GM18951 (cell line): ENCODE data around the gene NXN.

ENCODE experiments used
- POLR2A ChIP-seq: IDR thresholded peaks from 4 replicates; pipeline ENCODE4 v1.6.1; 2011; ENCODE audit warnings: mild to moderate bottlenecking; ENCODE audit not compliant: insufficient read length, insufficient read depth; ENCODE audit errors: extremely low read depth
- in situ Hi-C: fragments of 300-500 bp; cut with MboI; formaldehyde crosslinking; loops from one replicate; pipeline ENCODE4 v1.12.0; 2022; ENCODE audit warnings: low sequenced_read_pairs, mixed read lengths, inconsistent platforms; ENCODE audit not compliant: unreplicated experiment

Gene NXN

DNA sequence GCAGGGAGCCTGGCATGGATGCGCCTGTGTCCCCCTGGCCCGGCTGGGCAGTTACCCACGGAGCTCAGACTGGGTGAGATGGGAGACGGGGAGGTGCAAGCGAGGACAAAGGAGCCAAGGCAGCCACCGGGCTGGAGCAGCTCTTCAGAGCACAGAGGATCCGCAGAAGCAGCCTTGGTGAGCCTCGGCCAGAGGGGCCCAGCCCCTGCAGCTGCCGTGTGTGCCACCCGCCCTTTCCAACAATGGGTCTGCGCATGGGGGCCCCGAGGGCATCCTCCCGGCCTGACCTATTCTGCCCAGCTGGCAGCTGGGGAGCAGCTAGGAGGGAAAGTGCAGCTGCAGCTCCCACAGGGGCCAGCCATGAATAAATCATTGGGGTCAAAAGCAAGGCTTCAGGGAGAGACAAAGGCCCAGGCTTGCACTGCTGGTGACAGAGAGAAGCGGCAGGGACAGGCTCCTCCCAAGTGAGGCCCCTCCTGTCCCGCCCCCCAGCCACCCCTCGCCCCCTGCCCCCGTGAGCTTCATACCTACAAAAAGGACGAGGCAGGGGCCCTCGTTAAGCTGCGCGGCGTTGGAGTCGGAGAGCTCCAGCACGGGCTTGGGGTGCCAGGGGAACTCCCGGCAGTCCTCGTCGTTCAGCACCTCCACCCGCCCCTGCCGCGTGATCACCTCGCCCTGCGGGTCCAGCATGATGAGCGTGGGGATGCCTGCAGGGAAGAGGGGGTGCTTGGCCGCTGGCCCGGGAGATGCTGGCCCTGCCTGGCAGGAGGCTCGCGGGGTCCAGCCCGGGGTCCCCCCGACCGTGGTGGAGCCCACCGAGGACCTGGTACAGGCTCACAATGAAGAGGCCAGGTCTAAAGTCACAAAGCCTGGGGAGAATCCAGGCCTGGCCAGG, 174.8 kb downstream of the NXN start:
- in situ Hi-C loops: no loop called here
- TF ChIP-seq POLR2A: no peak

DNA sequence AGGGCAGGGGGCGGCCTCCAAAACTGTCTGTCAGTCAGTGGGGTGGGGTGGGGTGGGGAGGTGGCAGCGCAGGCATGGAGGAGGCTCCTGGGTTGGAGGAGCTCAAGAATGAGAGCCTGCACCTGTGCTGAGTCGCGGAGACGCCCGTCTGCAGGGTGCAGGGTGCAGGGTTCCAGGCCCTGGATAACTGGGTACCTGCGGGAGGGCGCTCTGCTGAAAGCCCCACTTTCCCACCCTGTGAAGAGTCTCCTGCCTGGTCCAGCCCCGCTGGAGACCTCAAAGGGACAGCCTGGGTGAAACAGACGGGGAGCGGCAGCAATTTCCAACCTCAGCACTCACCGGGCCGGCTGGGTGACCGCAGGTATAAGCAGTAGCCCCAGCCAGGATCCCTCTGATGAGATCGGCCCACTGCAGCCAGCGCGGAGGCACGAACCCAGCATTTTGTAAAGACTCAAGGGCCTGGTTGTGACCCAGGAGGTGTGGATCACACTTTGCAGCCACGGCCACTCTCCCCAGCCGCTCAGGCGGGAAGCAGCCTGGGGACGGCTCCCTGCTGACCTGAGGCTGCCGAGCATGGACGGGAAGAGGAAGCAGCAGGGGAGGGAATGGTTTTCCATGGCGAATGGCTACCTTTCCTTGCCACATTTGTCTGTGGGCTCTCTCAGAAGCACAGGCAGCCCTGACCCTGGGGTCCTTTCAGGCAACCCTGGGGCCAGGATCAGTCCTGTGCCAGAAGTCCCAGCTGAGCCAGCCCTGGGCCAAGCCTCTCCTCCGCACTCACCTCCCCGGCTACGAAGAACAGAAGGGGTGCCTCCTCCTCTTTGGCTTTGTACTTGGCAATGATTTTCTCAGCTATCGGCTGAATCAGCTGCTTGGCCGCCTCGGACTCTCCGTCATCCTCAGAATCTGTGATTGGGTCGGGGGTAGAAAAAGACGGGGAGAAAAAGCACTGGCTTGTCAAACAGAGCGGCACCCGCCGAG, 176.4 kb downstream of the NXN start:
- in situ Hi-C loops: no loop called here
- no peak for TF ChIP-seq POLR2A

GRCh38 chr17:802481-802880, 177.1 kb downstream of the NXN start:
- TF ChIP-seq POLR2A: no peak

DNA sequence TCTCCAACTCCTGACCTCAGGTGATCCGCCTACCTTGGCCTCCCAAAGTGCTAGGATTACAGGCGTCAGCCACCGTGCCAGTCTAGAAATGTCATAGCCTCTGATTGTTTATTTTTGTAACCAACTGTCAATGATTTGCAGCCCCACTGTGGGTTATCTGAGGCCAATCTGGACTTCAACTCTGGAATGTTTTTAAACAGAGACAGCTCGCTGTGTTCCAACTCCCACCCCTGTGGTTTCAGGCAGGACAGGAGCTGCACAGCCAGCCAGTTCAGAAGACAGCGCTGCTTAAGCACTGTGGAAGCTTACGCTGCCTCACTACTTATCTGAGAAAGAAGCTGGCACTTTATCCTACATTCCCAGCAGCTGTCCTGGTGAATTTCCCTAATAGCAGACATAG, 177.9 kb downstream of the NXN start:
- in situ Hi-C loops: no loop called here

More at GRCh38 chr17:802481-802880, 177.1 kb downstream of the NXN start:
- in situ Hi-C loops: no loop called here

GRCh38 chr17:800446-801242, 178.9 kb downstream of the NXN start:
- no peak for TF ChIP-seq POLR2A
- in situ Hi-C loops: no loop called here

More for the DNA sequence above, 177.9 kb downstream of the NXN start:
- no peak for TF ChIP-seq POLR2A

- in situ Hi-C loops: no loop called here
- no peak for TF ChIP-seq POLR2A
Observed at GRCh38 chr17:799261-799660, 180.3 kb downstream of the NXN start.

DNA sequence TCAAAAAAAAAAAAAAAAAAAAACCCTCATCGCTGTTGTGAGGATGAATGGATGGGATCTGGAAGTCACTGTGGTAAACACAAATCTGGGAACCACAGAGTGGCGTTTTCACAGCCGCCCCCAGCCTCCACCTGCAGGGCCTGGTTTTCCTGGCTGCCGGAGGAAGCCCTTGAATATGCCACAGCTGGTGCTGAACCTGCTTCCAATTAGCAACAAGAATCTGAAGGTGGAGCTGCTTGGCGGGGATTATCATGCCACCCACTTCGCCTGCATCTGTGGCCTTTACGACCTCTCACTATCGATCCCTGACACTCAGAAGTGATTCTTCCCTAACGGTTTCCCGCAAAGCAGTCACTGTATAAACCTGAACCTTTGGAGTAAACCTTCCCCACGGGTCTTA, 181.3 kb downstream of the NXN start:
- in situ Hi-C loops: no loop called here
- no peak for TF ChIP-seq POLR2A

- in situ Hi-C loops: no loop called here
Observed at GRCh38 chr17:797236-797840, 182.2 kb downstream of the NXN start.

DNA sequence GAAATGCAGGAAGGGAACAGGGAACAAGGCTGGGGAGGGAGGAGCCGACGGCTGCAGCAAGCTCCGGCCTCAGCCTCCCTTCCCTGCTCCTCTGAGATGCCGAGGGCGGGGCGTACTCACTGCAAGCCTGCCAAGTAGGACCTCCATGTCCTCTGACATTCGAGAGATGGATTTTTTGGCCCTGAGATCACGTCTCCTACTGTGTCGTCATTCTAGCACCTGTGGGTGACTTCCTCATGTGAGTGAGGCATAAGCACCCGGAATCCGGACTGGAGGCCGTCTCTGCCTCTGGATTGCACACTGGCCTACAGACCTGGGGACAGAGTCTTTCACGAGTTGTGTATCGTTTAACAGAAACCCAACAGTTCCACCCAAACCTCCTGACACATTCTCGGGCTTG, 183.0 kb downstream of the NXN start:
- in situ Hi-C loops: no loop called here
- TF ChIP-seq POLR2A: no peak

More at GRCh38 chr17:797236-797840, 182.2 kb downstream of the NXN start:
- no peak for TF ChIP-seq POLR2A

- no peak for TF ChIP-seq POLR2A
- in situ Hi-C loops: no loop called here
Observed at GRCh38 chr17:795721-796120, 183.9 kb downstream of the NXN start.

DNA sequence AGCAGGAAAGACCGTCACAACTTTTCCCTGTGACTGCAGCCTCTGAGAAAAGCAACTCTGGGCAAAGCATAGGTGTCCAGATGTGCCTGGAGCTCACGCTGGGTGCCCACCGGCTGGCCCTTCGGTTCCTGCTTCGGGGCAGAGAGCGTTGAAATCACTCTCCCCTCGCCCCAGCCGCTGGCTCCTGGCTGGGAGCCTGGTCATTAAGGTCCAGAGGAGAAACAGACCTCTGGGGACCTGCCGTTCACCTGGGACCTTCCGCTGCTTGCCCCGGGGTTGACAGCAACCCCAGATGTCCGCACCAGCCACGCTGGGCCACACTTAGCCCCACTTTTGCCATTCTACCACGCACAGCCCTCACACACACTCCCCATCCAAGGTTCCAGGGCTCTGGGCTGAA, 184.3 kb downstream of the NXN start:
- no peak for TF ChIP-seq POLR2A
- in situ Hi-C loops: no loop called here

DNA sequence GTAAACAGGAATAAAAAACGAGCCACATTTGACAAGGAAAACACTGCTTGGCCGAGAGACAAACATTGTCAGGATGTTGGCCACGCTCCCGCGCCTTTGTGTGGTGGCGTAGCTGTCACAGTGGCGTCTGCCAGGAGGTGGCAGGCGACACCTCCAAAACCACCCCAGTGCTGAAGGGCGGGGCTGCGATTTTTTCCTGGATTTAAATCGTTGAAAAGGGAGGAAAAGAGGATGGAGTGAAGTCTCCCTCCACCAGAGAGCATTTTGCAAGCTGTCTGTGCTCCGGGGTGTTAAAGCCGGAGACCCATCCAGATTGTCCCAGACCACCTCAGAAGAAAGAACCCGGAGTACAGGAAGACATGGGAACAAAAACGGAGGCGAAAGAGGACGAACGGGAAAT, 184.7 kb downstream of the NXN start:
- no peak for TF ChIP-seq POLR2A
- in situ Hi-C loops: no loop called here
